NCI-H748 treated with DMSO at 0.1 percent for 48 hours (cell line): ENCODE data around the gene PJVK.

Experiments used
- DNase-seq: peaks from one replicate; lab custom pipeline; 2025; lab: John Stamatoyannopoulos, UW

PJVK gene

GRCh38 chr2:178480227-178481181, 29.3 kb downstream of the PJVK start, which contains the start of gene PLEKHA3:
Gene PLEKHA3, plus strand, starts transcription at chr2:178480457. Its CDS starts 413 bp downstream, at chr2:178480870.
- peak; percentile 65 for DNase-seq

GRCh38 chr2:178482437-178482836, 31.3 kb downstream of the PJVK start:
- no peak for DNase-seq

- DNase-seq = peak; percentile 48
Observed at GRCh38 chr2:178484245-178485041, 33.3 kb downstream of the PJVK start.

- no peak for DNase-seq
Observed at GRCh38 chr2:178485356-178485755, 34.2 kb downstream of the PJVK start.

GRCh38 chr2:178491612-178492011, 40.4 kb downstream of the PJVK start:
- no peak for DNase-seq

GRCh38 chr2:178496049-178496448, 44.9 kb downstream of the PJVK start:
- DNase-seq = no peak

- DNase-seq = no peak
Observed at GRCh38 chr2:178498137-178498536, 47.0 kb downstream of the PJVK start.

GRCh38 chr2:178499640-178500039, 48.5 kb downstream of the PJVK start:
- DNase-seq = no peak

GRCh38 chr2:178502751-178503150, 51.6 kb downstream of the PJVK start:
- DNase-seq = no peak

GRCh38 chr2:178506101-178506500, 54.9 kb downstream of the PJVK start:
- no peak for DNase-seq

GRCh38 chr2:178506524-178506923, 55.3 kb downstream of the PJVK start:
- no peak for DNase-seq

GRCh38 chr2:178506949-178507348, 55.8 kb downstream of the PJVK start:
- no peak for DNase-seq

- DNase-seq = no peak
Observed at GRCh38 chr2:178508646-178509045, 57.5 kb downstream of the PJVK start.

- no peak for DNase-seq
Observed at GRCh38 chr2:178510384-178510783, 59.2 kb downstream of the PJVK start.
